Amygdala (tissue), 56 donors: Measurements from ENCODE around the gene PPP1R26.
"Not testable (repeated sequence)": the region's sequence is repeated elsewhere in the genome, so short reads cannot be mapped to it uniquely, and the experiment has no call there.

ENCODE experiments used
- DNase-seq, 56 donors: peaks; one replicate each; lab custom pipeline; 2025; lab: John Stamatoyannopoulos, UW

PPP1R26 gene

DNA sequence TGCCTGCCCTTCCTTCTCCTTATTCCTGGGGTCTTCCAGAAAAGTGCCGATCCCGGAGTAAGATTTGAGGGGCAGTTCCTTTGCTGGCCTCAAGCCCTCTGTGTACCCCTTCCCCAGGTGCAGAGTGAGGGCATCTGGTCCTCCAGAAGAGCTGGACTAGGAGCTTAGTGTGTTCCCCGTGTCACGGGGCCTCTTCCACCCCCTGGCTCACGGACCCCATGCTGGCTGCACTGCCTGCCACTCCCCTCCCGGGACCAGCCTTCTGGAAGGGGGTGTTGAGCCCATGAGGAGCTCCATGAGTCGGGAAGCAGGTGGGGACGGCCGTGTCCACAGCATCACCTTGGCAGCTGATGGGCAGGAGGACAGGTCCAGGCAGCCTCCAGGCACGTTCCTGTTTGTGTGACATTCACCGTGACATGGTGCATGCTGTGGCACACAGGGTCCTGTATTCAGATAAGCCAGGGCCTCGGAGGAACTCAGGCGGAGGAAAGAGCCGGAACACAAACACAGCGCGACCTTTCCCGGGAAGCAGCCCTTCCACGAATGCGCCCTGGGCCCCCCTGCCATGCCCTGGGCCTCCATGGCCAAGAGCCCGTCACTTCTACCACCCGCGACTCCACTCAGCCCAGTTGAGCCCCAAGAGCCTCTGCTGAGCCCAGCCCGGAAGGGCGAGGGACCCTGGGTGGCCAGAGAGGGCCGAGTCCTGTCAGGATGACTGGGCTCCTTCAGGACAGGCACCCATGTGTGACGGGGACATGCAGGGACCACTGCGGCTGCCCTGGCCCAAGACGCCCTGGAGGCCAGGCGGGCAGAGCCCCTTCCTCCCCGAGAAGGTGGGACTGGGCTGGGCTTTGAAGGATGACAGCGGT is 35.7 kb downstream of the PPP1R26 start:
- DNase-seq: no peak

- no peak for DNase-seq
These were observed 36.7 kb downstream of the PPP1R26 start for GRCh38 chr9:135516132-135516860.

GRCh38 chr9:135517407-135517822 is 37.8 kb downstream of the PPP1R26 start:
- DNase-seq: no peak

GRCh38 chr9:135519179-135519971 is 39.8 kb downstream of the PPP1R26 start:
- no peak for DNase-seq

DNA sequence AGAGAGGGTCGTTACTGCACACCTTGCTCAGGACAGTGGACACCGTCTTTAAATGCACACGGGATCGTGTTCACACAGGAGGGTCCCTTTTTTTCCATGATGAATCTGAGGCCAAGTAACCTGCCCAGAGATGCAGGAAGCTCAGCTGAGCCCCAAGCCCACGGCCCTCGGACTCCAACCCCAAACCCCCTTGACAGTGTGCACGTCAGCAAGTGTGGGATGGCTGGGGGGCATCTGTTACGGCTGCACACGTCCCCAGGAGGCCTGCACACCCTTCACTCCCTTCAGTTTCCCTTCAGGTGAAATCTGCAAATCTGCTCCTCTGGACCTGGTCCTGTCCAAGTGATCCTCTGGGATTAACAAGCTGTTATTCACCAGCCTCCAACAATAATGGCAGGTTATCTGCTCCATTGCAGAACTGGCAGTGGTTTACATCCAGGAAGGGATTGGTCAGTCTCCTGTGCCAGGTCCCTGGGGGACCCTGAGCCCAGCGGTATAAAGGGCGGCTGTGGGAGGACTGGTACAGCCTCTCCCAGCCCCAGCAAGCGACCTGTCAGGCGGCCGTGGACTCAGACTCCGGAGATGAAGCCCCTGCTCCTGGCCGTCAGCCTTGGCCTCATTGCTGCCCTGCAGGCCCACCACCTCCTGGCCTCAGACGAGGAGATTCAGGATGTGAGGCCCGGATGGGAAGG is 41.5 kb downstream of the PPP1R26 start, which contains the start of gene LCN1:
Gene LCN1, plus strand, starts transcription at position 525 of the 692 bp plus-strand sequence. Its CDS starts 58 bp downstream, at position 583.
- no peak for DNase-seq

GRCh38 chr9:135521608-135522095 is 42.1 kb downstream of the PPP1R26 start:
- no peak for DNase-seq

DNA sequence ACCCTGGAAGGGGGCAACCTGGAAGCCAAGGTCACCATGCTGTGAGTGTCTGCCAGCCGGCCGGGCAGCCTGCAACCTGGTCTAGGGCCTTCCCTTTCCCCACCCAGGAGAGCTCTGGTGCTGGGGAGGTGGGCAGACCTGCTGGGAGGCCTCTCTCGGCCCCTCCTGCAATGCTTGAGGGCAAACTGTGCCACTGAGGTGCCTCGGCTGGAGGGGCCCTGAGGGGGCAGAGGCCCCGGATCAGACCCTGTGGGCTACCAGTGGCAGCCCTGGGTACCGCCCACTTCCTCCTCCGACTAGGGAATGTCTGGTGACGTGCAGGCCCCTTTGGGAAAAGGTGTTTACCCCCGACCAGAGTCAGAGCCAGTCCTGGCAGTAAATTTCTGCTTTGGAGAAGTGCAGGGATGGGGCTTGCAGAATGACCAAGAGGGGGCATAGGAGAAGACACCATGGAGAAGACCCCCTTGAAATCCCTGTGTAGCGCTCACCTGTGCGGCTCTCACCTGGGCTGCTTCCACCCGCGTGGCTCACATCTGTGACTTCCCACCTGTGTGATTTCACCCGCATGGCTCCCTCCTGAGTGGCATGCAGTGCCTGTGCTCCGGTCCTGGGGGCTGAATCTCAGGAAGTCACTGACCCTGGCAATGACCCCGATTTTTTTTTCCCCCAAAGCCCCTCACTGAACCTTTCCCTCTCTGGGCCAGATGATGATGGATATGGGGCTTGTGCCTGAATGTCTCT is 42.7 kb downstream of the PPP1R26 start:
- DNase-seq: no peak

- DNase-seq: no peak
These were observed 43.3 kb downstream of the PPP1R26 start for GRCh38 chr9:135522931-135523330.

- DNase-seq: no peak
These were observed 44.0 kb downstream of the PPP1R26 start for GRCh38 chr9:135523521-135524129.

DNA sequence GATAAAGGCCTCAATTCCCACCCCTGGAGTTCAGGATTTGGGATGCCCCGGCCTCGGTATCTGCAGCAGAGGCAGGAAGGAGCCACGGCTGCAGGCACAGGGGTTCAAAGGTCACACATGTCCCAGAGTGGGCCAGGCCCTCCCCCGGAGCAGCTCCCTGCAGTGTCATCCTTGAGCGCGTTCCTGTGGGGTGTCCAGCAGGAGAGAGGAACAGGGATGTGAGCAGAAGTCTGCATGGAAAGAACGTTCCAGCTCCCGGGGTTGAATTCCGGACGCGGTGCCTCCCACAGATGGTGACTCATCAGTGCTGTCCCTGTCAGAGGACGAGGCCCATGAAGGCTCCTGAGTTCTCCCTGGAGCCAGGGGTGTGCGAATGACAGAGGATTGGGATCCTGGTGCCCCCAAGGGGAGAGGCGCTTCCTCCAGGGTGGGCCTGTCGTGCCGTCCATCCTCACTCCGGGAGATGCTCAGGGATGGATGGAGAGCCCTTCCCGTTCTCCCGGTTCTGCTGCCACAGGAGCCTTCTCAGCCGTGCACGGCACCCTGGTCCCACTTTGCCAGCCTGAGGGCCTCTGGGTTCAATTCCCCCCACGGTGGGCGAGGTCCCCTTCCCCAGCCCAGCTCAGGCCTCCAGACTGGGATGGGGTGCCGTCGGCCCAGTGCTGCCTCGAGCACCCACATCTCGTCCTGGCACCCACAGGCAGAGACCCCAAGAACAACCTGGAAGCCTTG is 44.7 kb downstream of the PPP1R26 start:
- no peak for DNase-seq

GRCh38 chr9:135525241-135526088 is 45.9 kb downstream of the PPP1R26 start:
- DNase-seq: no peak

- DNase-seq: no peak
These were observed 46.6 kb downstream of the PPP1R26 start for GRCh38 chr9:135526089-135526729.

DNA sequence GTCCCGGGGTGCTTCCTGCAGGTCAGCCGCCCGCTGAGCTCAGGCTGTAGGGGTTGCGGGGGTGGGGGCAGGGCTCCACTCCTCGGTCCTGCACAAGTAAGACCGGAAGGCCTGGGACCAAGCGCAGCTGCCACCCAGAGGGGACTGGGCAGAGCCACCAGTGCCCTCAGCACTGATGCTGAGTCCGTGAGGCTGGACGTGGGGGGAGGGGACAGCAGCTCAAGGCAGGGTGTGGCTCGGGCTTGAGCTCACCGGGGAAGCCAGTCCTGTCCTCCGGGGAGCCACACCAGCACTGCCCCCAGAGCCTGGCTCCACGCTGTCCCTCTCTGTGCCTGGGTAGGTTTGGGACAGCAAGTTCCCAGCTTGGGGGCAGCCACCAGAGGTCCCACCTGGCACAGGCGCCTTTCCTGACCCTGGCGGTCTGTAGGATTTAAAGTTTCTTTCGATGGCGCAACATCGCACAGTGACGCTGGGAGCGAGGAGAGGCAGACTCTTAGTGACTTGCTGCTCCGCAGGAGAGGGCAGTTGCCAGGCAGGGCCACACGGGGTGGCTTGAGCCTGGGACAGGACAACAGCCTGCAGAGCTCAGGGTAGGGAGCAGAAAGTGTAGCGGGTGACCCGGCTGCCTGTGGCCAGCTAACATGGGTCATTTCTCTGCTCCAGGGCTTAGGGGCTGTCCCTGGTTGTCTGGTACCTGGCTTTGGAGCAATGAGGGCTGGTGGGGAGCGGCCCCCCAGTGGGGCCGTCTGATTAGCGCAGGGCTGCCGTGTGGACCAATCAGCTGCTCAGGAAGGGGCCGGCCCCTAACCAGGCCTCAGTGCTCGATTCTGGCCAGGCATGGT is 47.4 kb downstream of the PPP1R26 start:
- DNase-seq: no peak

GRCh38 chr9:135528842-135529435 is 49.4 kb downstream of the PPP1R26 start:
- DNase-seq: not testable (repeated sequence)

DNA sequence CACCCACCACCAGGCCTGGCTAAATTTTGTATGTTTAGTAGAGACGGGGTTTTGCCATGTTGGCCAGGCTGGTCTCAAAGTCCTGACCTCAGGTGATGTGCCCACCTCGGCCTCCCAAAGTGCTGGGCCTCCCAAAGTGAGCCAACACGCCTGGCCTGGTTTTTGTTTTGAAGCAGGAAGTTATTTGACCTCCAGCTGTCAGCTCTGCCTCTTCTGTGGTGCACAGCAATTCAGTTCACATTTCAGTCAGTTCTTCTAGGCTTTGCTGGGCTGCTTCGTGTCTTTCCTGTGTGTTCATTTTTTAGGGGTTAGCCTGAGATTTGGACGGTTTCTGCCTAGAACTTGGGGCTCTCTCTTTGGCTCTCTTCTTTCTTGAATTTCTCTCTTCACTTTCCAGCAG is 50.6 kb downstream of the PPP1R26 start:
- DNase-seq: no peak
